DND-41 (cell line): Measurements from ENCODE around the gene RRAGB.

ENCODE experiments used
- ATAC-seq: fragments of 200-7000 bp; cut with Tn5 transposase; 3 replicates; pipeline ENCODE4 v1.9.1; 2021; ENCODE audit warnings: low read depth; ENCODE audit not compliant: insufficient read depth
- DNase-seq: peaks from one replicate; pipeline ENCODE4 v3.0.0-alpha.2; 2020
- H2AFZ ChIP-seq: 2 replicates; pipeline ENCODE4 v1.6.0; 2012; ENCODE audit warnings: low read depth, low read length
- H3K27ac ChIP-seq: 2 replicates; pipeline ENCODE4 v1.5.1; 2012; ENCODE audit warnings: low read length, inconsistent platforms
- H3K27me3 ChIP-seq: fragments of 200-600 bp; sonication (generic); 2 replicates; pipeline ENCODE4 v1.6.0; 2012; ENCODE audit warnings: low read length, mild to moderate bottlenecking, inconsistent platforms; ENCODE audit not compliant: insufficient read depth, poor library complexity
- H3K36me3 ChIP-seq: 2 replicates; pipeline ENCODE4 v1.5.1; 2012; ENCODE audit warnings: low read length, inconsistent platforms; ENCODE audit not compliant: insufficient read depth
- H3K4me1 ChIP-seq: 2 replicates; pipeline ENCODE4 v1.5.1; 2012; ENCODE audit warnings: mild to moderate bottlenecking, low read length; ENCODE audit not compliant: insufficient read depth
- H3K4me2 ChIP-seq: 2 replicates; pipeline ENCODE4 v1.6.0; 2012; ENCODE audit warnings: mild to moderate bottlenecking, moderate library complexity, low read length, inconsistent platforms; ENCODE audit not compliant: insufficient read depth
- H3K4me3 ChIP-seq, 2 experiments: fragments of 200-600 bp in 1 of 2; shearing (Covaris generic) in 1 of 2; 2 replicates each; pipeline ENCODE4 v1.5.1; 2012 to 2016; ENCODE audit warnings: inconsistent platforms in 2 of 2, low read length in 2 of 2, mild to moderate bottlenecking in 2 of 2, low read depth in 1 of 2, moderate library complexity in 1 of 2
- H3K79me2 ChIP-seq: 2 replicates; pipeline ENCODE4 v1.6.0; 2012; ENCODE audit warnings: low read length, inconsistent platforms; ENCODE audit not compliant: insufficient read depth
- H3K9ac ChIP-seq: 2 replicates; pipeline ENCODE4 v1.6.0; 2012; ENCODE audit warnings: low read depth, mild to moderate bottlenecking, inconsistent platforms, low read length, moderate library complexity
- H3K9me3 ChIP-seq: 2 replicates; pipeline ENCODE4 v1.5.1; 2012; ENCODE audit warnings: low read length, moderate library complexity, mild to moderate bottlenecking, inconsistent platforms; ENCODE audit not compliant: insufficient read depth, severe bottlenecking
- H4K20me1 ChIP-seq: 2 replicates; pipeline ENCODE4 v1.6.0; 2012; ENCODE audit warnings: low read length; ENCODE audit not compliant: insufficient read depth
- CTCF ChIP-seq: IDR thresholded peaks from 2 replicates; pipeline ENCODE4 v1.5.1; 2012; ENCODE audit warnings: borderline replicate concordance, low read length, moderate library complexity, mild to moderate bottlenecking; ENCODE audit not compliant: poor library complexity, severe bottlenecking; ENCODE audit errors: extremely low read depth
- EZH2 ChIP-seq: IDR thresholded peaks from 3 replicates; pipeline ENCODE4 v1.6.1; 2012; ENCODE audit warnings: borderline replicate concordance, low read depth, mild to moderate bottlenecking, moderate library complexity, low read length, inconsistent platforms; ENCODE audit not compliant: severe bottlenecking

RRAGB gene

GRCh38 chrX:55709735-55710134, 7.8 kb upstream of the RRAGB start:
- H3K27me3 ChIP-seq = no peaks in the 10 kb centered on the region
- no peaks in the 10 kb centered on the region for H3K36me3 ChIP-seq
- no peaks in the 10 kb centered on the region for H3K4me1 ChIP-seq
- H3K4me3 ChIP-seq = no peak overlapping the region
- no peak overlapping the region for H3K4me2 ChIP-seq
- DNase-seq (no peak), ATAC-seq (no peak)
- no peaks in the 10 kb centered on the region for H4K20me1 ChIP-seq
- H2AFZ ChIP-seq = no peak overlapping the region
- TF ChIP-seq CTCF (no peak), EZH2 (no peak)
- no peak overlapping the region for H3K9ac ChIP-seq
- H3K9me3 ChIP-seq = no peaks in the 10 kb centered on the region
- no peak overlapping the region for H3K27ac ChIP-seq
- H3K79me2 ChIP-seq = no peaks in the 10 kb centered on the region

- no peak overlapping the region for H3K9ac ChIP-seq
- H3K4me1 ChIP-seq = no peaks in the 10 kb centered on the region
- H3K4me3 ChIP-seq = no peak overlapping the region
- H3K79me2 ChIP-seq = no peaks in the 10 kb centered on the region
- no peak overlapping the region for H3K4me2 ChIP-seq
- no peaks in the 10 kb centered on the region for H3K27me3 ChIP-seq
- H3K27ac ChIP-seq = no peak overlapping the region
- no peak overlapping the region for H2AFZ ChIP-seq
- ATAC-seq = no peak
- H3K9me3 ChIP-seq = no peaks in the 10 kb centered on the region
- H3K36me3 ChIP-seq = no peaks in the 10 kb centered on the region
- no peak for DNase-seq
- H4K20me1 ChIP-seq = no peaks in the 10 kb centered on the region
- no peak for TF ChIP-seq EZH2
- TF ChIP-seq CTCF = no peak
Measured at GRCh38 chrX:55710701-55711100, 6.8 kb upstream of the RRAGB start.

GRCh38 chrX:55713631-55714030, 3.9 kb upstream of the RRAGB start:
- no peak overlapping the region for H3K27ac ChIP-seq
- H3K9me3 ChIP-seq = no peaks in the 10 kb centered on the region
- H3K4me1 ChIP-seq = peaks cover 14% of the 10 kb centered on the region
- no peak overlapping the region for H3K4me2 ChIP-seq
- no peaks in the 10 kb centered on the region for H3K27me3 ChIP-seq
- H3K79me2 ChIP-seq = peaks cover 7% of the 10 kb centered on the region; the same call in 1 of the 2 replicates
- ATAC-seq (no peak), DNase-seq (no peak)
- H3K4me3 ChIP-seq = no peak overlapping the region
- no peaks in the 10 kb centered on the region for H3K36me3 ChIP-seq
- H3K9ac ChIP-seq = no peak overlapping the region
- no peaks in the 10 kb centered on the region for H4K20me1 ChIP-seq
- no peak for TF ChIP-seq EZH2
- TF ChIP-seq CTCF = no peak
- no peak overlapping the region for H2AFZ ChIP-seq

- Histone ChIP-seq H3K9me3 (no peaks in the 10 kb centered on the region), H3K9ac (no peak overlapping the region)
Measured at GRCh38 chrX:55714161-55714560, 3.4 kb upstream of the RRAGB start.

More at GRCh38 chrX:55714161-55714560, 3.4 kb upstream of the RRAGB start:
- no peaks in the 10 kb centered on the region for H3K36me3 ChIP-seq
- H3K27me3 ChIP-seq = no peaks in the 10 kb centered on the region
- no peak overlapping the region for H3K4me2 ChIP-seq
- H3K4me3 ChIP-seq = no peak overlapping the region
- no peak for DNase-seq
- TF ChIP-seq CTCF = no peak
- TF ChIP-seq EZH2 = no peak
- H4K20me1 ChIP-seq = no peaks in the 10 kb centered on the region
- H2AFZ ChIP-seq = no peak overlapping the region
- H3K27ac ChIP-seq = no peak overlapping the region
- H3K4me1 ChIP-seq = peaks cover 19% of the 10 kb centered on the region
- ATAC-seq = no peak
- peaks cover 9% of the 10 kb centered on the region; the same call in 1 of the 2 replicates for H3K79me2 ChIP-seq
